GM12872 (cell line): Measurements from ENCODE around the gene TTC9B.

Experiments used
- TF ChIP-seq, protein P1 (sequence below): IDR thresholded peaks from 3 replicates; pipeline ENCODE4 v1.5.1; 2011; ENCODE audit warnings: low read depth, mild to moderate bottlenecking, low read length, moderate library complexity; ENCODE audit not compliant: insufficient read depth

TTC9B gene

DNA sequence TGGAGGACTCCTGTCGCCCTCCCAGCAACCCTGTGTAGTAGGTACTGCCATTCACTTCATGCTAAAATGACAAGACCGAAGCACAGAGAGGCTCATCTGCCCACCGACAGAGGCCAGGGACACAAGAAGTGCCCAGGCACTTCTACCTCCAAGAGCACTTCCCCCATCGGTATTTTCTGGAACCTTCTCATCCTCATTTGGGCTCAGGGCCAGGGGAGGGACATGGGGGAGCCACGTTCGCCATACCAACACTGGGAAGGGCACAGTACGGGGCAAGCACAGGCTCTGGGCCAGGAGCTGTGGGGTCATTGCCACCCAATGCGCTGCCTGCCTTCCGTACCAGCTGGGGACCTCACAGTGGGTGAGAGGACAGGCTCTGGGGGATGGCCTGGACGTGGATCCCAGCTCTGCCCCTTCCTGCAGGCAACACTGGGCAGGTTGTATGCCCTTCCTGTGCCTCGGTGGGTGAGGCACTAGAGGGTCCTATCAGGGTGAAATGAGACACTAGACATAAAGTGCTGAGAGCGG lies 29.6 kb upstream of the TTC9B start:
- TF ChIP-seq, protein P1, sequence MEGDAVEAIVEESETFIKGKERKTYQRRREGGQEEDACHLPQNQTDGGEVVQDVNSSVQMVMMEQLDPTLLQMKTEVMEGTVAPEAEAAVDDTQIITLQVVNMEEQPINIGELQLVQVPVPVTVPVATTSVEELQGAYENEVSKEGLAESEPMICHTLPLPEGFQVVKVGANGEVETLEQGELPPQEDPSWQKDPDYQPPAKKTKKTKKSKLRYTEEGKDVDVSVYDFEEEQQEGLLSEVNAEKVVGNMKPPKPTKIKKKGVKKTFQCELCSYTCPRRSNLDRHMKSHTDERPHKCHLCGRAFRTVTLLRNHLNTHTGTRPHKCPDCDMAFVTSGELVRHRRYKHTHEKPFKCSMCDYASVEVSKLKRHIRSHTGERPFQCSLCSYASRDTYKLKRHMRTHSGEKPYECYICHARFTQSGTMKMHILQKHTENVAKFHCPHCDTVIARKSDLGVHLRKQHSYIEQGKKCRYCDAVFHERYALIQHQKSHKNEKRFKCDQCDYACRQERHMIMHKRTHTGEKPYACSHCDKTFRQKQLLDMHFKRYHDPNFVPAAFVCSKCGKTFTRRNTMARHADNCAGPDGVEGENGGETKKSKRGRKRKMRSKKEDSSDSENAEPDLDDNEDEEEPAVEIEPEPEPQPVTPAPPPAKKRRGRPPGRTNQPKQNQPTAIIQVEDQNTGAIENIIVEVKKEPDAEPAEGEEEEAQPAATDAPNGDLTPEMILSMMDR = no peak

DNA sequence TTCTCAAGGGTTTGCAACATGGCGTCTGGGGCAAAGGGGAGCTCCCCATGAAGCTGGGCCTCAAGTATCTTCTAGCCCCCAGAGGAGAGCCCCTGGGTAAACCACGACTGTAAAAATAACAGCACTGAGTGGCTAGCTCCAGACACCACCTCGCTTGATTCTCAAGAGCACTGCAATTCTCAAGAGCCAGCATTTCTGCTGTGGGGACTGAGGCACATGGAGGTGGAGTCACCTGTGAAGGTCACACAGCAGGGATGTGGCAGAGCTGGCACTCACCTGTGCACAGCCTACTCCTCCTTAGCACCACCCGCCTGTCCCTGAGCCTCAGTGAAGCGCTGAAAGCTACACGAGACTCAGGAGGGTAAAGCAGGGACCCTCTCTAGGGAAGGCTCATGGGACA lies 29.0 kb upstream of the TTC9B start:
- TF ChIP-seq, protein P1 = no peak

DNA sequence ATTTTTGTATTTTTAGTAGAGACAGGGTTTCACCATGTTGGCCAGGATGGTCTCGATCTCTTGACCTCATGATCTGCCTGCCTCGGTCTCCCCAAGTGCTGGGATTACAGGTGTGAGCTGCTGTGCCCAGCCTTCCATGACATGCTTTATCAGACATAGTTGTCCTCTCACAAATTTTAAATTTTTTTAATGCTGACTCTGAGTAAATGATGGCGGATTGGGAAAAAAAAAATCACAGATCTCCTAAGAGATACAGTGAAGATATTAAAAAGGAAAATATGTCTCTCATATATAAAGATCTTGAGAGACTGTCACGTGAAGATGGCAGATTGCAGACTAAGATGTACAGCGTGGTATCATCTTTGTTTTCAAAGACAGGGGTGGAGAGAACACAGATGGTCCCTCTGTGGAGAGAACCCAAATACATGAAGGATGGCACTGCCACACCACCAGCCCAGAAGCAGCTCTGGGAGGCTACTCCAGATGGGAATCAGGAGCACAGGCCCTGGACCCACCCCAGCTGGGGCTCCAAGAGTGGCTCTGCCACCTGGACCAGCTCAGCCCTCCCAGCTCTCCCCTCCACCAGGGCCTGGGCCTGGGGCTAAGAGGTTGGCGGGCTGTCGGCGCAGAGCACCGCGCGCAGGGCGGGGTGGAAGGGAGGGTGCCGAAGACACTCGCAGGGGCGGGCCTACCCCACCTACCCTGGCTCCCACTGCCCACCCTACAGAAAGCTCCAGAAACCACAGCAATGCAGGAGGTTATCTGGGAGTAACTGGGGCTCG lies 28.3 kb upstream of the TTC9B start:
- TF ChIP-seq, protein P1 = no peak

DNA sequence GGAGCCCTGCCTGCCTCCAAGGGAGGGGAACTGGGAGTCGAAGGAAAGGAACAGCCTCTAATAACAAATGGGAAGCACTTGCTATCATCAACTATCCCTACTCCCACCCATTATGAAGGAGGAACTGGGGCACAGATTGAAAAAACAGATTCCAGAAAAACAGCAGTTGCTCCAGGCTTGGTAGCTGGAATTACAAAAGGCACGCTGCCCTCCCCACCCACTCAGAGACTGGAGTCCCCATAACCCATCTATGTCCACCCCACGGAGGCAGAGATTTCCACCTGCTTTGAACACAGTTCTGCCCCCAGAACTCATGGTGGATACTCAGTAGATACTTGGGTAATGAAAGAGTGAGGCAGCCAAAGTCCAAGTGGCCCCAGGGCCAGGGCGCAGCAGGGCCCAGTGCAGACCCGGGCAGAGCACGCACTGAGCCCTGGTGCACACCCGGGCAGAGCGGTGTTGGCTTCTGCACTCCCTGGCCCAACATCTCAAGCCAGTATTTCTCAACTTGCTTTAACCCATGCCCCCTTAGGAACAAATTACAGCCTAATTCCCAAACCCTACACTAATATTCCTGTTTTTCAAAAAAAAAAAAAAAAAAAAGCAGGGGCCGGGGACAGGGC lies 27.4 kb upstream of the TTC9B start:
- TF ChIP-seq, protein P1 = no peak

DNA sequence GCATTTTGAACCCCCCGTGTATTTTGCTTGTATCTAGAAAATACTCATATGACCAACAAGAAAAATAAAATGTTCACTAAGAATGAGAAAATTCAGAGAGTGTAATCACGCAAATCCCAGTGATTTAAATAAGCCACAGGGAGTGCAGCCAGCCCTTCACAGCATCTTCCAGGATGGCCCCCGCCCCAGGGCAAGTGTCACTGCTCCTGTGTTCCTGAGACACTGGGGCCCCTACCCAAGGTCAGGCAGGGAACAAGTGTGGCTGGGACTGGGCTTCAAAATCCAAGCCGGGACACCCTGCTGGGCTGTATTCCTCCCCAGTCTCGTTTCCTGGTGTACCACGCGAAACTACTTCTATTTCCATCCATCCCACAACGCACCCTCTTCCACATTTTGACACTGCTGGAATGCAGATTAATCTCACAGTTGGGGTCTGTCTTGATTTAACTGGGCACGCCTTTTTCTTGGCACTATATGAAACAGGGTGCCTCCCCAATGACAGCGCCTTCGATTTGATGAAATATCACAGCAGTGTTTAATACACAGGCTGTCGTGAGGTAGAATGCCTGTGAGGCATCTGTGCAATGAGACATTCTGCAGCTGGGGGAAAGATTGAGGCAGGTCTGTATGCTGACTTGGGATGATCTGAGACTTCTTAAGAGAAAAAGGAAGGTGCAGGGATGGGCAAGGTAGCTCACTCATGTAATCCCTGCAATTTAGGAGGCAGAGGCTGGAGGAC lies 26.6 kb upstream of the TTC9B start:
- TF ChIP-seq, protein P1 = no peak

DNA sequence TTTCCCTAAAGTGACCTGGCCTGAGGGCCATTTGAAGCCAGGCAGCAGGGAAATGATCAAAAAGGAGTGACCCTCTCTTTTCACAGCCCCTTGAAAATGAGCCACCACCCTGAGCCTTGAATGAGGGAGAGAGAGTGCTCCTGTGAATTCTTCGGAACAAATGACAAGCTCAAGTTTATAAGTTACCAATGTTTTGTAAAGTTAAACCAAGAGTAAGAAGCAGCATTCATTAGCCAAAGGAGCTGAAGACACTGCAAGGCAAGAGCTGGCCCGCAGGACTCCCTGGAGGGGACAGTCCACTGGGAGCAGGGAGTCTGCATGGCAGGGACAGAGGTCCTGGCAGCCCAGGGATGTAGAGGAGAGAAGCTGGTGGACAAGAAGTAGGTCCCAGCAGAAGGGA lies 25.0 kb upstream of the TTC9B start:
- TF ChIP-seq, protein P1 = no peak

DNA sequence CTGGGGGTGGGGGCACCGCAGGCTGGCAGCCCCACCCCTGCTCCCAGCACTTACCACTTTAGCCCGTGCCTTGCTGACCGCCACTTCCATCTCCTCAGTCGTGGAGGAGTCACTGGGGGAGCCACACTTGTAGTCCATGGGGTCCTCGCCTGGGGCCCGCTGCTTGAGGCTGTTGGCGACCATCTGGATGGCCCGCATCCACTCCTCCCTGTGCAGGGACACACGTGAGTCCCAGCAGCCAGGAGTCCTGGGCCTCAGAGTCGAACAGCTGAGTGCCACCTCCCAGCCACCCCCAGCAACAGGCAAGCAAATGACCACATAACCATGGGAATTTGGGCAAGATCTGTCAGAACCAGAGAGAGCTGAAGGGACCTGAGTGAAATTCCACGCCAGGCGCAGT lies 24.3 kb upstream of the TTC9B start:
- TF ChIP-seq, protein P1 = no peak
